GM18870 (cell line): ENCODE results near the gene MRPL53.
"Not testable (repeated sequence)": the region's sequence is repeated elsewhere in the genome, so short reads cannot be mapped to it uniquely, and the experiment has no call there.

Experiments used
- ATAC-seq: cut with Tn5 transposase; IDR thresholded peaks from one replicate; pipeline ENCODE4 v1.9.1; 2021; ENCODE audit warnings: moderate library complexity; ENCODE audit not compliant: unreplicated experiment

MRPL53 gene

DNA sequence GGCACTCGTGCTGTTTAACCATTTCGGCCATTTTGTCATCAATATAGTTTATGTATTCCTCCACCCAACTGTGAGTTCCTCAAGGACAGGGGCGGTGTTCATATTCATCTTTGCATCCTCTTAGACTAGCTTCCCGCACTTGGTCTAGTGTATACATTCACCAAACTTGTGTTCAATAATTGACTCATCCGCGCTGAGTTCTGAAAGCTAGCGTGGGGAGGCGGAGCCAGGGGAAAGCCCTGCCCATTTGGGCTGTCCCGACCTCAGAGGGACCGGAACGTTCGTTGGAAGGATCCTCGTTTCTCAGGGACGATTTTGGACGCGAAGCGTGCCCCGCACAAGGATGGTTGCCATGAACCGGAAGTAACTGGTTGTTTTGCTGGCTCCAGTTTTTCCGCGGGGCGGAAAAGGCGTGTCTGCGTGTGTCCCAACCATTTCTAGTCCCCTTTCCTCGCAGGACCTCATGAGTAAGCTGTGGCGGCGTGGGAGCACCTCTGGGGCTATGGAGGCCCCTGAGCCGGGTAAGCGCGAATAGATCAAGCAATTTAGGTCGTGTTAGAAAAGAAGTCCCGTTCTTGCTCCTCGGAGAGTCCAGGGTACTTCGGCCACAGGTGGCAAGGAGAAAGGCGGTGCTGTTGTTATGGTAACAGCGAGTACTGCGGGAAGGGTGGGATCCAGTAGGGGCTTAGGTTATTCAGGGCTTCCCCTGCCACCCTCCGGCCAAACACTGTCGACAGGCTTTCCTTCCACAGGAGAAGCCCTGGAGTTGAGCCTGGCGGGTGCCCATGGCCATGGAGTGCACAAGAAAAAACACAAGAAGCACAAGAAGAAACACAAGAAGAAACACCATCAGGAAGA is 17.6 kb downstream of the MRPL53 start, which contains the start of gene INO80B:
Gene INO80B (plus strand): TSS at position 434 of the 858 bp plus-strand sequence. CDS start 30 bp downstream, at position 464.
- peak; percentile 53 for ATAC-seq

GRCh38 chr2:74450570-74451190 is 21.8 kb downstream of the MRPL53 start:
- ATAC-seq, result no peak

DNA sequence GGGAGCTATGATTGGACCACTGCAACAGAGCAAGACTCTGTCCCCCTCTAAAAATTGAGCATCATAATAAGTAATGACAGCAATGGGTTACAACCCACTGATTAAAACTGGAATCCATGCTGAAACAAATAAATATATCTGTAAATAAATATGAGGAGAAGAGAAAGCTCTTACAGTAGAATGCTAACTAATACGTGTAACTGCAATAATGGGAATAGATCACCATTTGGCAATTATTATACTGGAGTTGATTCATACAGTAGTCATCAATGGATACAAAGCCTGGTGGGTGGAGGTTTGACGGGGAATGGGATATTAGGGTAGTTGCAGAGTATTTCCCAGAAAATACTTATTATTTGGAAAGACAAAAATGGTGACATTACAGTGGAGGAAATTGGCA is 23.7 kb downstream of the MRPL53 start:
- ATAC-seq, result no peak

DNA sequence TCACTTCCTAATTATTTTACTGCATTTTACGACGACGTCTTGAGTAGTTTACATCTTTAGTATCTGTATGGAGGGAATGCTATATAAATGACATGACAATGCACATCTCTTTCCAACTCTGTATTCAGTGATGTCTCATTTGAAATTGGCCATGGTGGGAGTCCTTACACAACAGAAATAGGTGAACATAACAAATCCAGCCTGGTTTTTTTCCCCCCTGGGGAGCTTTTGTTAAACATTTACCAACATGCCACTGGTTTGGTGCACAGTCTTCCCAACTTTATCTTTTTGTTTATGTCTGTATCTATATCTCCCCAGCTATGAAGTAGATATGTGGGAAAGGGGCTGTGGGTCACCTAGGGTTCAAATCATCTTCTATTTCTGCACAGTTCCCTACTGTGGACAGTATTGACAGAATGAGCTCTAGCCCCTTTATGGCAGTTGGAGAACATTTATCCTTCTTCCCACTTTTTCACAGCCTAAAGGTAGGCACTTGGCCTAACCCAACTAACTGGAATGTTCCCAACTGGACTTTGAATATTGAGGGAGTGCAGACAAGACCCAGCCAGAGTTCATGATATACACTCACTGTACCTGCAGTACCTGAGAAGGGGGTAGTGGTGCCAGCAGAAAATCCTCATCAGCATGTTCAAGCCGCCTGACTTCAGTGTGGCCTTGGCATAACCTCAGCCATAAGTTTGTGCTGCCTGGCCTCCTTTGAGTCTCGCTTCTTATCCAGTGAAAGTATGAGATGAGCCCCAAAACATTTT is 25.1 kb downstream of the MRPL53 start:
- ATAC-seq, result no peak

GRCh38 chr2:74444498-74445318 is 27.8 kb downstream of the MRPL53 start:
- ATAC-seq, result no peak

GRCh38 chr2:74442483-74443297 is 29.8 kb downstream of the MRPL53 start:
- not testable (repeated sequence) for ATAC-seq

- ATAC-seq, result no peak
These were observed 30.6 kb downstream of the MRPL53 start, which contains the start of gene RTKN for GRCh38 chr2:74441690-74442482. Gene RTKN, minus strand, starts transcription at chr2:74441937. Its CDS starts 121 bp downstream, at chr2:74441816.

GRCh38 chr2:74441170-74441689 is 31.2 kb downstream of the MRPL53 start:
- ATAC-seq, result no peak

- peak; percentile 46 for ATAC-seq
These were observed 31.9 kb downstream of the MRPL53 start for GRCh38 chr2:74440378-74441169.

DNA sequence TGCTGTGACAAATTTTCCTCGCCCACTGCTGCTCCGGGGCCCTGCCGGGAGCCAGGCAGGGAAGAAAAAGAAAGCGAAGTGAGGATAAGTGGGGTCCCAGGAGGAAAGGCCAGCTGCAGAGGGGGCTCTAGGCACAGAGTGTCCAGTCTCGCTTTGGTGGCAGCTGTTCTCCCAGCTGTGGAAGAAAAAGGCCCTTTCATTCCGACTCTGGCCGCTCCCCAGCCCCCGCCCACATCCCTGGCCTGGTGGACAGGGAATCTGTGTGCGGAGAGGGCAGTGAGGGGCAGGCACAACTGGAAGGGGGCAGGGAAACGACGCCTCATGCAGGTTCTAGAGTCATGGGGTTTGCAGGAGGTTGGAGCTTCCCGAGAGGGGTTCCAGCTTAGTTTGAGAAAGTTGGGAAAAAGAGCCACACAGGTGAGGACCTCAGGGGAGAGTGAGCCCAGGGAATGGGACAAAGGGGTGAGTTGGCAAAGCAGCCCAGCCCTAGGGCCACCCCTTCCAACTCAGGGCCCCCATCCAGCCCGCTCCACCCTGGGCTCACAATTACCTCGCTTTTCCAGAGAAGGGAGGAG is 32.6 kb downstream of the MRPL53 start:
- no peak for ATAC-seq

- no peak for ATAC-seq
These were observed 33.1 kb downstream of the MRPL53 start for GRCh38 chr2:74439373-74439772.

DNA sequence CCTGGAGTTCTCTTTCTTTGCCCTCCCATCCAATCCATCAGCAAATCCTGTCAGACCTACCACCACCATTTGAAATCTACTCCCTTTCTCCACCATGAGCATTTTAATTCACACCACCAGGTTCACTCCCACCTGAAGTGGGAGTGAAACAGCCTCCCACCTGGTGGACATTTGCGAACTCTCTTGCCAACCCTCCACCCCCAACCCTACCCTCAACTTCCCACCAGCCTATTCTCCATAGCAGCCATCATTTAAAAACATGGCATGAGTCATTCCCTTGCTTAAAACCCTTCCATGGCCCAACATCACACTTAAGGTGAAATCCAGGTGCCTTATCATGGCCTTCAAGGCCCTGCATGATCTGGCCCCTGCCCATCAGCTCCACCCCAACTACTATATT is 34.2 kb downstream of the MRPL53 start:
- no peak for ATAC-seq

GRCh38 chr2:74436848-74437695 is 35.4 kb downstream of the MRPL53 start:
- ATAC-seq, result no peak

DNA sequence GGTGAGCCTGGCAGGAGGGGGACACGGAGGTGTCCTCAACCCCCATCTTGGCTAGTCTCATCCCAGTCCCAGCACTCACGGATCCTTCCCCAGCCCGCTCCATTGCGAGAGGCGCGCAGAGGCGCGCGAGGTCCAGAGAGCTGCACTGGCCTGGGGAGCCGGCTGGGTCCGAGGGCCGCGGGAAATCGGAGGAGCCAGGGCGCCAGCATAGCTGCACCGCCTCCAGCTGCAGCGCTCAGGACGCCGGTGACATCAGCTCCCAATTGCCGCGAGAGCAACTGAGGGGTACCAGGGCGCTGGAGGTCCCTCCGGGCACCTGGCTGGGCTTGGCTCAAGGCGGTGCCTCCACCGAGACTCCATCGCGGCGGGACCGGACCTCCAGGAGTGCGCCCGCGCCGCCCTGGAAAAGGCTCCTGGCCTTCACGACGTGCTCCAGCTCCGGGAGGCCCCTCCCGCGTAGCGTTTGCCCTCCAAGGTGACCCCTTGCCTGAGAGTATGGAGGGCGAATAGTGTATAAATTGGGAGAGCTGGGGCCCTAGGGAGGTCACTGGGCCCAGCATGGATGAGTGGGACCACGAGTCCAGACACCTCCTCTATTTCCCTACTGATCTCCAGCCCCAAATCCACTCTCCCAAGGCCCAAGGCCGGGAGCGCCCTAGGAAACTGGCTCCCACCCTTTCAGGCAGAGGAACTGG is 36.2 kb downstream of the MRPL53 start:
- ATAC-seq, result no peak

GRCh38 chr2:74430502-74430901 is 42.0 kb downstream of the MRPL53 start:
- ATAC-seq, result no peak
